Urinary bladder (tissue), 4 donors: ENCODE data around the gene DYRK3. TPM values are rescaled to one million over a fixed set of nuclear protein-coding genes. Genes with fewer than 3 reads are reported as not detected.
"Not testable (repeated sequence)": the region's sequence is repeated elsewhere in the genome, so short reads cannot be mapped to it uniquely, and the experiment has no call there.

ENCODE experiments used
- DNase-seq: peaks from one replicate; pipeline ENCODE4 v3.0.0-alpha.2; 2015; ENCODE audit errors: extremely low spot score
- H3K27ac ChIP-seq: one replicate; pipeline ENCODE4 v1.5.1; 2013; ENCODE audit warnings: low read depth, mild to moderate bottlenecking, moderate library complexity
- H3K36me3 ChIP-seq: one replicate; pipeline ENCODE4 v1.6.1; 2013; ENCODE audit warnings: mild to moderate bottlenecking, moderate library complexity; ENCODE audit not compliant: insufficient read depth
- H3K4me1 ChIP-seq: one replicate; pipeline ENCODE4 v1.6.1; 2013; ENCODE audit warnings: mild to moderate bottlenecking, moderate library complexity; ENCODE audit not compliant: insufficient read depth
- H3K4me3 ChIP-seq: one replicate; pipeline ENCODE4 v1.5.1; 2013; ENCODE audit warnings: low read depth, low read length
- whole genome bisulfite sequencing: extraction: QIAGEN DNeasy Blood & Tissue Kit; methylation state at CpG from one replicate; pipeline ENCODE4 v1.1.7; 2013; 5-methylcytosine and 5-hydroxymethylcytosine counted together
- polyA plus RNA-seq: library from polyadenylated mRNA; stranded (reverse); fragments of 200-250 nt; gene quantifications from one replicate; pipeline ENCODE4 v1.2.3, GENCODE V29; 2013
- total RNA-seq: library from RNA; depleted of rRNA; stranded (reverse); fragments of >200 nt; gene quantifications from one replicate; pipeline ENCODE4 v1.2.3, GENCODE V29; 2014
- donor health status: healthy with polysubstance abuse.
- donor health status: healthy.

The DYRK3 gene
- total and polyA plus RNA-seq, 2 donors = 5.6 to 12.8 TPM

- WGBS = 90% methylated on average over 5 of the region's 5 CpGs
- DNase-seq = no peak
- H3K36me3 ChIP-seq = peaks cover 4% of the 10 kb centered on the region
Observed at GRCh38 chr1:206604861-206605260, 30.5 kb upstream of the DYRK3 start.

GRCh38 chr1:206606867-206607266 is 28.5 kb upstream of the DYRK3 start:
- Histone ChIP-seq H3K27ac (no peak overlapping the region), H3K4me1 (no peaks in the 10 kb centered on the region), H3K36me3 (peaks cover 4% of the 10 kb centered on the region), H3K4me3 (no peak overlapping the region)
- 57% methylated on average over 3 of the region's 3 CpGs for WGBS
- no peak for DNase-seq

More at GRCh38 chr1:206604861-206605260, 30.5 kb upstream of the DYRK3 start:
- no peak overlapping the region for H3K4me3 ChIP-seq
- H3K27ac ChIP-seq = no peak overlapping the region
- no peaks in the 10 kb centered on the region for H3K4me1 ChIP-seq

GRCh38 chr1:206608108-206608698 is 27.1 kb upstream of the DYRK3 start:
- DNase-seq = no peak
- H3K27ac ChIP-seq = no peak overlapping the region
- H3K4me1 ChIP-seq = no peaks in the 10 kb centered on the region
- no peaks in the 10 kb centered on the region for H3K36me3 ChIP-seq
- 75% methylated on average over 7 of the region's 7 CpGs for WGBS
- H3K4me3 ChIP-seq = no peak overlapping the region

- Histone ChIP-seq H3K4me3 (no peak overlapping the region), H3K4me1 (no peaks in the 10 kb centered on the region), H3K27ac (no peak overlapping the region), H3K36me3 (no peaks in the 10 kb centered on the region)
- 54% methylated on average over 4 of the region's 4 CpGs for WGBS
- no peak for DNase-seq
Observed at GRCh38 chr1:206609229-206609991, 25.9 kb upstream of the DYRK3 start.

GRCh38 chr1:206612129-206612876 is 23.0 kb upstream of the DYRK3 start, which contains the start of gene EIF2D:
TSS of gene EIF2D (minus strand) at chr1:206612465. CDS start at chr1:206612342, 123 bp downstream.
- Histone ChIP-seq H3K36me3 (no peaks in the 10 kb centered on the region), H3K4me3 (peak within 1 kb of the TSS; percentile 55), H3K4me1 (no peaks in the 10 kb centered on the region), H3K27ac (peak within 1 kb of the TSS; percentile 83)
- DNase-seq = peak; percentile 82
- 5% methylated on average over 48 of the region's 48 CpGs for WGBS

- H3K27ac ChIP-seq, H3K4me3 ChIP-seq, H3K4me1 ChIP-seq, H3K36me3 ChIP-seq, DNase-seq: not testable (repeated sequence)
- 96% methylated on average over 2 of the region's 2 CpGs for WGBS
Observed at GRCh38 chr1:206626396-206626795, 8.9 kb upstream of the DYRK3 start.

- H3K36me3 ChIP-seq = no peaks in the 10 kb centered on the region
- no peak overlapping the region for H3K4me3 ChIP-seq
- H3K27ac ChIP-seq = no peak overlapping the region
- 0% methylated on average over 1 of the region's 1 CpG for WGBS
- no peak for DNase-seq
- H3K4me1 ChIP-seq = no peaks in the 10 kb centered on the region
Observed at GRCh38 chr1:206628916-206629315, 6.4 kb upstream of the DYRK3 start.

GRCh38 chr1:206631085-206631509 is 4.2 kb upstream of the DYRK3 start:
- Histone ChIP-seq H3K36me3 (no peaks in the 10 kb centered on the region), H3K4me1 (no peaks in the 10 kb centered on the region), H3K27ac (no peak overlapping the region), H3K4me3 (no peak overlapping the region)
- DNase-seq = peak; percentile 40
- 19% methylated on average over 4 of the region's 4 CpGs for WGBS

GRCh38 chr1:206633708-206634121 is 1.6 kb upstream of the DYRK3 start:
- 30% methylated on average over 9 of the region's 9 CpGs for WGBS
- Histone ChIP-seq H3K4me1 (no peaks in the 10 kb centered on the region), H3K27ac (no peak overlapping the region), H3K4me3 (no peak overlapping the region), H3K36me3 (no peaks in the 10 kb centered on the region)
- no peak for DNase-seq

GRCh38 chr1:206634365-206635079 is 814 bp upstream of the DYRK3 start:
- H3K4me1 ChIP-seq = no peaks in the 10 kb centered on the region
- peak overlapping the region; percentile 79 for H3K4me3 ChIP-seq
- peak; percentile 86 for DNase-seq
- H3K36me3 ChIP-seq = peaks cover 4% of the 10 kb centered on the region
- 9% methylated on average over 26 of the region's 26 CpGs for WGBS
- no peak overlapping the region for H3K27ac ChIP-seq

GRCh38 chr1:206635978-206636345 is 626 bp downstream of the DYRK3 start:
- H3K4me3 ChIP-seq = peak overlapping the region; percentile 79
- H3K36me3 ChIP-seq = peaks cover 4% of the 10 kb centered on the region
- H3K4me1 ChIP-seq = peaks cover 1% of the 10 kb centered on the region
- DNase-seq = no peak
- WGBS = 3% methylated on average over 14 of the region's 14 CpGs
- H3K27ac ChIP-seq = no peak overlapping the region

- Histone ChIP-seq H3K4me1 (peaks cover 1% of the 10 kb centered on the region), H3K27ac (no peak overlapping the region), H3K36me3 (peaks cover 4% of the 10 kb centered on the region), H3K4me3 (no peak overlapping the region)
- WGBS = 43% methylated on average over 4 of the region's 4 CpGs
- DNase-seq = no peak
Observed at GRCh38 chr1:206636671-206637070, 1.3 kb downstream of the DYRK3 start.

- Histone ChIP-seq H3K36me3 (peaks cover 4% of the 10 kb centered on the region), H3K4me3 (no peak overlapping the region), H3K27ac (no peak overlapping the region), H3K4me1 (peaks cover 1% of the 10 kb centered on the region)
- no peak for DNase-seq
Observed at GRCh38 chr1:206637605-206638004, 2.3 kb downstream of the DYRK3 start.
